Measurements from ENCODE around the gene FAM89B. TPM values are rescaled to one million over a fixed set of nuclear protein-coding genes. Genes with fewer than 3 reads are reported as not detected.
A peak's percentile ranks its signal among the peaks of the same experiment; 100 is the strongest.
"Not testable (repeated sequence)": the region's sequence is repeated elsewhere in the genome, so short reads cannot be mapped to it uniquely, and the experiment has no call there.

FAM89B gene
- total RNA-seq (ENCODE audit: unreplicated experiment) = 184 TPM
- long read RNA-seq, transcript FAM89B-203 (2 exons, 1,263 nt) = major isoform, 41 of 77 reads
- long read RNA-seq, transcript FAM89B-202 (2 exons, 1,337 nt) = minor isoform, 15 of 77 reads
- long read RNA-seq, partial matches to known transcripts = 0 of 77 reads
- long read RNA-seq, other reads (novel, unspliced or antisense) = 18 of 77 reads

DNA sequence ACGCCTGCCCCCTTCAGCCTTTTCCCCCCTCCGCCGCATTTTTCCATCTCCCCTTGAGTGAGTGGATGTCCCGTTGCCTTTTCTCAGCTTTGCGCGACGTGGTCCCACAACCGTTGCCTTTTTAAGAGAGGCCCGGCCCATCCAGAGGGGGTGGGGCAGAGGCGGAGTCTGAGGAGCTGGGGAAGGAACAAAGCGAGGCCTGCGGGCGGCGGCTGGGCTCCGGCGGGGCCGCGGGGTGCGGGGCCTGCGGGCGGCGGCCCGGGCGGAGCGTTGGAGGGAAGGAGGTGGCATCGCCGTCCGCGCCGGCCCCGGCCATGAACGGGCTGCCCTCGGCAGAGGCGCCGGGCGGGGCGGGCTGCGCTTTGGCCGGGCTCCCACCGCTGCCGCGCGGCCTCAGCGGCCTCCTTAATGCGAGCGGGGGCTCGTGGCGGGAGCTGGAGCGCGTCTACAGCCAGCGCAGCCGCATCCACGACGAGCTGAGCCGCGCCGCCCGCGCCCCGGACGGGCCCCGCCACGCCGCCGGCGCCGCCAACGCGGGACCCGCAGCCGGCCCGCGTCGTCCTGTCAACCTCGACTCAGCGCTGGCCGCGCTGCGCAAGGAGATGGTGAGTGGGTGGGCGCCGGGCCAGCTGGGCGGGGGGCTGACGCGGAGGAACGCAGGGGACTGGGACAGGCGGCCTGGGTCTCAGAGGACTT lies at the start of gene FAM89B:
FAM89B (plus strand) TSS at position 183 of the 696 bp plus-strand sequence; CDS start at position 315, 132 bp downstream.
- Mint-ChIP-seq H3K4me3 (ENCODE audit: unreplicated experiment) (peak within 1 kb of the TSS; percentile 94), H3K36me3 (ENCODE audit: unreplicated experiment) (no peaks in the 10 kb centered on the region), H3K4me1 (ENCODE audit: low read depth, unreplicated experiment) (peaks cover 14% of the 10 kb centered on the region), H3K27me3 (ENCODE audit: unreplicated experiment) (peaks cover 15% of the 10 kb centered on the region), H3K27ac (ENCODE audit: unreplicated experiment) (peak within 1 kb of the TSS; percentile 98), H3K9me3 (ENCODE audit: unreplicated experiment) (peaks cover 24% of the 10 kb centered on the region)
- TF ChIP-seq, protein P1, sequence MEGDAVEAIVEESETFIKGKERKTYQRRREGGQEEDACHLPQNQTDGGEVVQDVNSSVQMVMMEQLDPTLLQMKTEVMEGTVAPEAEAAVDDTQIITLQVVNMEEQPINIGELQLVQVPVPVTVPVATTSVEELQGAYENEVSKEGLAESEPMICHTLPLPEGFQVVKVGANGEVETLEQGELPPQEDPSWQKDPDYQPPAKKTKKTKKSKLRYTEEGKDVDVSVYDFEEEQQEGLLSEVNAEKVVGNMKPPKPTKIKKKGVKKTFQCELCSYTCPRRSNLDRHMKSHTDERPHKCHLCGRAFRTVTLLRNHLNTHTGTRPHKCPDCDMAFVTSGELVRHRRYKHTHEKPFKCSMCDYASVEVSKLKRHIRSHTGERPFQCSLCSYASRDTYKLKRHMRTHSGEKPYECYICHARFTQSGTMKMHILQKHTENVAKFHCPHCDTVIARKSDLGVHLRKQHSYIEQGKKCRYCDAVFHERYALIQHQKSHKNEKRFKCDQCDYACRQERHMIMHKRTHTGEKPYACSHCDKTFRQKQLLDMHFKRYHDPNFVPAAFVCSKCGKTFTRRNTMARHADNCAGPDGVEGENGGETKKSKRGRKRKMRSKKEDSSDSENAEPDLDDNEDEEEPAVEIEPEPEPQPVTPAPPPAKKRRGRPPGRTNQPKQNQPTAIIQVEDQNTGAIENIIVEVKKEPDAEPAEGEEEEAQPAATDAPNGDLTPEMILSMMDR (IDR thresholded peaks at IDR 0.05; ENCODE audit: partially characterized antibody, unreplicated experiment) = no peak
- DNase-seq = peak; percentile 91

DNA sequence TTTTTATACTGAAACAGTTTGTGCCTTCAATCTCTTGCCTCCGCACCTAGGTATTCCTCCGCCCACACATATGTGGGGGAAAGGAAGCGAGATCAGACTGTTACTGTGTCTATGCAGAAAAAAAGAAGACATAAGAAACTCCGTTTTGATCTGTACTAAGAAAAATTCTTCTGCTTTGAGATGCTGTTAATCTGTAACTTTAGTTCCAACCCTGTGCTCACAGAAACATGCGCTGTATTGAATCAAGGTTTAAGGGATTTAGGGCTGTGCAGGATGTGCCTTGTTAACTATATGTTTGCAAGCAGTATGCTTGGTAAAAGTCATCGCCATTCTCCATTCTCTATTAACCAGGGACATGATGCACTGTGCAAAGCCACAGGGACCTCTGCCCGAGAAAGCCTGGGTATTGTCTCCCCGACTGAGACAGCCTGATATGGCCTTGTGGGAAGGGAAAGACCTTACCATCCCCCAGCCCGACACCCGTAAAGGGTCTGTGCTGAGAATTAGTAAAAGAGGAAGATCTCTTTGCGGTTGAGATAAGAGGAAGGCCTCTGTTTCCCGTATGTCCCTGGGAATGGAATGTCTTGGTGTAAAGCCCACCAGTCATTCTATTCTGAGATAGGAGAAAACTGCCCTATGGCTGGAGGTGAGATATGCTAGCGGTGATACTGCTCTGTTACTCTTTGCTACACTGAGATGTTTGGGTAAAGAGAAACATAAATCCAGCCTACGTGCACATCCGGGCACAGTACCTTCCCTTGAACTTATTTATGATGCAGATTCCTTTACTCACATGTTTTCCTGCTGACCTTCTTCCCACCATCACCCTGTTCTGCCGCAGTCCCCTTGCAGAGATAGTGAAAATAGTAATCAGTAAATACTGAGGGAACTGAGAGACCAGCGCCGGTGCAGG lies 49.4 kb upstream of the FAM89B start:
- not testable (repeated sequence) for H3K27me3 Mint-ChIP-seq (ENCODE audit: unreplicated experiment); H3K4me3 Mint-ChIP-seq (ENCODE audit: unreplicated experiment); DNase-seq; H3K36me3 Mint-ChIP-seq (ENCODE audit: unreplicated experiment); H3K4me1 Mint-ChIP-seq (ENCODE audit: low read depth, unreplicated experiment); H3K9me3 Mint-ChIP-seq (ENCODE audit: unreplicated experiment); H3K27ac Mint-ChIP-seq (ENCODE audit: unreplicated experiment)

DNA sequence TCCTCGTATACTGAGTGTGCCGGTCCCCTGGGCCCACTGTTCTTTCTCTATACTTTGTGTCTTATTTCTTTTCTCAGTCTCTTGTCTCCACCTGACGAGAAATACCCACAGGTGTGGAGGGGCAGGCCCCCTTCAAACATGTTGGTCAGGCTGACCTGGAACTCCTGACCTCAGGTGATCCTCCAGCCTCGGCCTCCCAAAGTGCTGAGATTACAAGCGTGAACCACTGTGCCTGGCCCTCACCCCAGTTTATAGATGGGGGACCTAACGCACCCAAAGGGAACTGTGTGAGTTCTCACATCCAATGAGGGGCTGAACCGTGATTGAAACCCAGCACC lies 48.7 kb upstream of the FAM89B start:
- H3K36me3 Mint-ChIP-seq (ENCODE audit: unreplicated experiment) = not testable (repeated sequence)

DNA sequence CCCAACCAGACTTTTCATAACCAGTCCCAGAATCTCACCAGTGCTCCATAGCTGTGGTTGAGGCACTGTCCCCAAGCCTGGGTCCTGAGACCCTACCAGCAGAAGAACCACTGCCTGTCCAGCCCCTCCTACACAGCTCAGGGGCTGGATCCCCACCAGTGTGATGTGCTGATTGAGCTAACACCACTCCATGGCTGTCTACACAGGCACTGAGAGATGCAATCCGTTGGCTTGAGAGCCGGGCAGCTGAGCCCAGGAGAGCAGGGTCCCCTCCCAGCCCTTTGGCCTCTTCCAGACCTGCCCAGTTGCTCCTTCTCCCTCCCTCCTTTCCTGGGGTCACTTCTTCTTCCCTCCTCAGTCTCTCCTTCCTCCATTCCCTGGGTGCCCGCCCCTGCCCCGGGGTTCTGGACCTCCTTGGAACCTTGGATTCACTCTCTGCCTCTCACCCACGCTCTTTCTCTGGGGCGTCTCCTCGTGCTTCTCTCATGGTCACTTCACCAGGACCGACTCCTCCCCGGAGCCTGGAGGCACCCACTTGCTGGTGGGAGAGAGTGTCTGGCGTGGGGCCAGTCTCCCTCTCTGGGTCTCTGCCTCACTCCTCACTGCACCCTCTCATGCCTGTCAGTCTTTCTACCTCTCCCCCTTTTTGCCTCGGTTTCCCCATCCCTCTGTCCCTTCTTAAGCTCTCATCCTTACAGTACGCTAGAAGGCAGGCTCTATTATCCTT lies 48.2 kb upstream of the FAM89B start:
- Mint-ChIP-seq H3K27me3 (ENCODE audit: unreplicated experiment) (peaks cover 2% of the 10 kb centered on the region), H3K4me1 (ENCODE audit: low read depth, unreplicated experiment) (peaks cover 7% of the 10 kb centered on the region), H3K27ac (ENCODE audit: unreplicated experiment) (peak overlapping the region; percentile 84), H3K36me3 (ENCODE audit: unreplicated experiment) (no peaks in the 10 kb centered on the region), H3K4me3 (ENCODE audit: unreplicated experiment) (peak overlapping the region; percentile 84), H3K9me3 (ENCODE audit: unreplicated experiment) (peaks cover 1% of the 10 kb centered on the region)
- TF ChIP-seq, protein P1 (IDR thresholded peaks at IDR 0.05; ENCODE audit: partially characterized antibody, unreplicated experiment) = no peak
- DNase-seq = peak; percentile 21

More for the DNA sequence above, 48.7 kb upstream of the FAM89B start:
- H3K4me3 Mint-ChIP-seq (ENCODE audit: unreplicated experiment) = peak overlapping the region; percentile 20
- not testable (repeated sequence) for H3K9me3 Mint-ChIP-seq (ENCODE audit: unreplicated experiment); H3K27me3 Mint-ChIP-seq (ENCODE audit: unreplicated experiment); H3K27ac Mint-ChIP-seq (ENCODE audit: unreplicated experiment); DNase-seq; H3K4me1 Mint-ChIP-seq (ENCODE audit: low read depth, unreplicated experiment)

DNA sequence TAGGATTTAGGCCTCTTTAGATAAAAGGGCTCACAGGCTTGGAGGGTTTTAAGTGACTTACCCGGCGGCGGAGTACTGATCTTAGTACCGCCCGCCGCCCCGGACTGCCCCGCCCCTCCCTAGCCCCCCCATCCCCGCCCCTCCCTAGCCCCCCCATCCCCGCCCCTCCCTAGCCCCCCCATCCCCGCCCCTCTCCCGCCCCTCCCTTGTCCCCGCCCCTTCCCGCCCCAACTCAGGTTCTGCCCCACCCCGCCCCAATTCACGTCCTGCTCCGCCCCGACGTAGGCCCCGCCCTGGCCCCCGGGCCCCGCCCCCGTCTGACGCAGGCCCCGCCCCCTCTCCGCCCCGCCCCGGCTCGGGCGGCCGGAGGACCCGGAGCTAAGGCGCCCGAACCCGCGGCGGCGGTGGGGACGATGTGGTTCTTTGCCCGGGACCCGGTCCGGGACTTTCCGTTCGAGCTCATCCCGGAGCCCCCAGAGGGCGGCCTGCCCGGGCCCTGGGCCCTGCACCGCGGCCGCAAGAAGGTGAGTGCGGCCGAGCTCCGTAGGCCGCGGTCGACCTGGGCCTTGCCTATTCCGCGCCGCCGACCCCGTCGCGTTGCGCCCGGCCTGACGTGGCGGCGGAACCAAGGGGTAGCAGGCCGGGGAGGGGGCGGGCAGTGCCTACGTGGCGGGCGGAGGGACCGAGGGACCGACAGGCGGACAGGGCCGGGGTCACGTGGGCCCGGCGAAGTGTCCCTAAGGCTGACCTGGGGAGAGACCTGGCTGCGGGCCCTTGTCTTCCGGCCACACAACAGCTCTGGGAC lies 47.4 kb upstream of the FAM89B start, which contains the start of gene SCYL1:
SCYL1 (plus strand) TSS at position 343 of the 805 bp plus-strand sequence; CDS start at position 414, 71 bp downstream.
- H3K27me3 Mint-ChIP-seq (ENCODE audit: unreplicated experiment) = peaks cover 2% of the 10 kb centered on the region
- peak within 1 kb of the TSS; percentile 84 for H3K27ac Mint-ChIP-seq (ENCODE audit: unreplicated experiment)
- H3K9me3 Mint-ChIP-seq (ENCODE audit: unreplicated experiment) = peaks cover 1% of the 10 kb centered on the region
- H3K4me3 Mint-ChIP-seq (ENCODE audit: unreplicated experiment) = peak within 1 kb of the TSS; percentile 92
- DNase-seq = peak; percentile 83
- peaks cover 9% of the 10 kb centered on the region for H3K4me1 Mint-ChIP-seq (ENCODE audit: low read depth, unreplicated experiment)
- H3K36me3 Mint-ChIP-seq (ENCODE audit: unreplicated experiment) = no peaks in the 10 kb centered on the region
- TF ChIP-seq, protein P1 (IDR thresholded peaks at IDR 0.05; ENCODE audit: partially characterized antibody, unreplicated experiment) = no peak

All from glutamatergic neuron (in vitro differentiated cells).